Activated T-cell treated with anti-CD3 and anti-CD28 coated beads, Interleukin-2, amount 50 U/mL, for 48 hours (primary cell): Measurements from ENCODE around the gene FEM1B.
A peak's percentile ranks its signal among the peaks of the same experiment; 100 is the strongest.

ENCODE experiments used
- DNase-seq, 2 experiments: peaks; one replicate each; pipeline ENCODE4 v3.0.0-alpha.2; 2020

Gene FEM1B

DNA sequence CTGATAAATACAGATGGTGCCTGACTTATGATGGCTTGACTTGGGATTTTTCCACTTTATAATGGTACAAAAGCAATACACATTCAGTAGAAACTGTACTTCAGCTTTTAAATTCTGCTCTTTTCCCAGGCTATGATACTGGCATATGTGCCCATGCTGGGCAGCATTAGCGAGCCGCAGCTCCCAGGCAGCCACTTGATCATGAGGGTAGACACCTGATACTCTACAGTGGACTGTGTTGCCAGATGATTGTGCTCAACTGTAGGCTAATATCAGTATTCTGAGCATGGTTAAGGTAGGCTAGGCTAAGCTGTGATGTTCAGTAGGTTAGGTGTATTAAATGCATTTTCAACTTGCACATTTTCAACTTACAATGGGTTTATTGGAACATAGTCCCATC lies 17.7 kb upstream of the FEM1B start:
- no peak for DNase-seq

DNA sequence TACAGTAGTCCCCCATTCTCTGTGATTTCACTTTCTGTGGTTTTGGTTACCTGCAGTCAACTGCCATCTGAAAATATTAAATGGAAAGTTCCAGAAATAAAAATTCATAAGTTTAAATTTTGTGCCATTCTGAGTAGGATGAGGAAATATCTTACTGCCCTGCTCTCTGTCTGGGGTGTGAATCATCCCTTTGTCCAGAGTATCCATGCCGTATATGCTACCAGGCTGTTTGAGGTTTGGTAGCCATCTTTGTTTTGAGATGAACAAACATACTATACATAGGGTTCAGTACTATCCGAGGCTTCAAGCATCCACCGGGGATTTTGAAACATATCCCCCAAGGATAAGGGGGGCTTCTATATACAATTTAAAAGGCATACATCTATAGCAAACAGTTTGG lies 16.3 kb upstream of the FEM1B start:
- no peak for DNase-seq

DNA sequence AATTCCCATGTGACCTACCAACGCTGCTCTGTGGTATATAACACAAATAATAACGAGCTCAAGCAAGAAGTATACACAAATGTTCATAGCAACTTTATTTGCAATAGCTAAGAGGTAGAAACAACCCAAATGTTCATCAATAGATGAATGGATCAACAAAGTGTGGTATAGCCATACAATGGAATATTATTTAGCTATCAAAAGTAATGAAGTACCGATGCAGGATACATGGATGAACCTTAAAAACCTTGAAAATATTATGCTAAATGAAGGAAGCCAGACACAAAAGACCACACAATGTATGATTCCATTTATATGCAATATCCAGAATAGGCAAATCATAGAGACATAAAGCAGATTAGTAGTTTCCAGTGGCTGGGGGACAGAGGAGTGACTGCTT lies 15.6 kb upstream of the FEM1B start:
- DNase-seq: no peak

DNA sequence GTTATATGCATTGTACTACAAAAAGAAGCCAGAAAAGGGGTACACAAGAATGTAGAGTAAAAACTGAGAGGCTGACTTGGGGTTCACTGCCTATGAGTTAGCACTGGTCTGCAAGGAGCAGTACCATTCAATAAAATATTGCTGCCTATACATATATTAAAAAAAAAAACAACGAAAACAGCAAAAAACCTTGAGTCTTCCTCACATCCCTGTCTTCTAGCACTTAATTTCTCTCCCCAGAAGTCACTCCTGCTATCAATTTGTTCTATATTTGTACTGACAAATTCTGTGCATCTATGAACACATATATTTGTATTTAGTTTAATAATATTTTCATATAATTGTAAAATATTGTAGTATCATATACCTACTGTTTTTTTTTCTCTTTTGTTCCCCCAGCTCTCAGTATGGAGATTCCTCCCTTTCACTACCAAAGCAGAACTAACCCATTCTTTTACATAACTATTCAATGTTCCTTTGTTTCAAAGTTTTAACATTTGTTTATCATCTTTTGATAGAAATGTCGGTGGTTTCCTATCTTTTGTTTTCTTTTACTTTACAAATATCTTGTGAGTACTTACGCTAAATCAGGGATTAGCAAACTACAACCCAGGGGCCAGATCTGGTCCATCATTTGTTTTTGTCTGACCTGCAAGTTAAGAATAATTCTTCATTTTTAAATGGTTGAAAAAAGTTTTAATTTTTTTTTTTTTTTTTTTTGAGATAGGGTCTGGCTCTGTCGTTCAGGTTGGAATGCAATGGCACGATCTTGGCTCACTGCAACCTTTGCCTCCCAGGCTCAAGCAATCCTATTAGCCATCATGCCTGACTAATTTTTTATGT lies 14.8 kb upstream of the FEM1B start:
- DNase-seq: no peak

DNA sequence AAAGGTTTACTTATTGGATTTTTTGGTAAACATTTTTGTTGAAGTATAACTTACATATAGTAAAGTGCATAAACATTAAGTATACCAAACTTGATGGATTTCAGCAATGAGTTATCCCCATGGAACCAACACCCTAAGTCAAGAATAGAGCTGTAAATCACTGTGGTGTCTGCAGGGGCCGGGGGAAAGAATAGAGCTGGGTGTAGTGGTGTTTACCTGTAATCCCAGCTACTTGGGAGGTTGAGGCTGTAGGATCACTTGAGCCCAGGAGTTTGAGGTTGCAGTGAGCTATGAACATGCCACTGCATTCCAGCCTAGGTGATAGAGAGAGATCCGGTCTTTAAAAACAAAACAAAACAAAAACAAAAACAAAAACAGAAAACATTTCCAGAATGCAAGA lies 13.3 kb upstream of the FEM1B start:
- DNase-seq: no peak

DNA sequence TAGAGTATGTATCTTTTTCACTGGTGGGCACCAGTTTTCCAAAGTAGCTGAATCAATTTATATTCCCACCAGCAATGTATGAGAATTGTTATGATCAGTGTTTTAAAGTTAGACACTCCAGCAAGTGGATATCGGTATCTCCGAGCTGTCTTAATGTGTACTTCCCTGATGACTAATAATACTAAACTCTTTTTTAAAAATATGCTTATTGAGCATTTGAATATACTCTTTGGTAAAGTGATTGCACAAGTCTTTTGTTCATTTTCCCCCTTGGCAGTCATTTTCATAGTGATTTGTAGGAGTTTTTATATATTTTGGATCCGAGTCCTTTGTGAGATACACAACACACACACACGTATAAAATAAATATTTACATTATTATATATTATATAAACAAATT lies 12.5 kb upstream of the FEM1B start:
- DNase-seq: no peak

DNA sequence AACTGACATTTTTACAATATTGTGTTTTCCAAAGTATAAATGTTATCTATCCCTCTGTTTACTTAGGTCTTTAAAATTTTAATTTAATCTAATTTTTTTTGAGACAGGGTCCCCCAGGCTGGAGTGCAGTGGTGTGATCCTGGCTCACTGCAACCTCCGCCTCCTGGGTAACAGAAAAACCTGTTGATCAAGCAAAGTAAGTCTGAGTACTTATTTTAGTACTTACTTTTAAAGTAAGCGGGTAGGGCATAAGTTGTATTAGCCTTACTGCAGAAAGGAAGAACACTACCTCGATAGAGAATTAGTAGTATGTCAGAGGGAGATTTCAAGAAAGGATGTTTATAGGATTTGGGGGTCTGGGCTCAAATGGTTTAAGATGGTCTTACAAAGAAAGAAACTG lies 11.9 kb upstream of the FEM1B start:
- no peak for DNase-seq

DNA sequence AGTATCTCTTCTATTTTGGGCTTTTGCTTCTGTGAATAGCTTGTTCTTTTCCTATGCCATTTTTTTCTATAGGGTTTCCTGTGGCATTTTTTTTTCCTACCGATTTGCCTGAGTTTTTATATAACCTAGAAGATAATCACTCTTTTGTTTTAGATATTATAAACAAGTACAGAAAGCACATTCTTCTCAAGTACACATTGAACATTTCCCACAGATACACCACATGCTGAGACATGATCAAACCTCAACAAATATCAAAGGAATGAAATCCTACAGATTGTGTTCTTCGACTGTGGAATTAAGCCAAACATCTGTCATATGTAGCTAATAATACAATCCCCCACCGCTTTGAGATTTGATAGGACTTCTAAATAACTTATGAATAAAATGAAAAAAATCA lies 9.1 kb upstream of the FEM1B start:
- no peak for DNase-seq

DNA sequence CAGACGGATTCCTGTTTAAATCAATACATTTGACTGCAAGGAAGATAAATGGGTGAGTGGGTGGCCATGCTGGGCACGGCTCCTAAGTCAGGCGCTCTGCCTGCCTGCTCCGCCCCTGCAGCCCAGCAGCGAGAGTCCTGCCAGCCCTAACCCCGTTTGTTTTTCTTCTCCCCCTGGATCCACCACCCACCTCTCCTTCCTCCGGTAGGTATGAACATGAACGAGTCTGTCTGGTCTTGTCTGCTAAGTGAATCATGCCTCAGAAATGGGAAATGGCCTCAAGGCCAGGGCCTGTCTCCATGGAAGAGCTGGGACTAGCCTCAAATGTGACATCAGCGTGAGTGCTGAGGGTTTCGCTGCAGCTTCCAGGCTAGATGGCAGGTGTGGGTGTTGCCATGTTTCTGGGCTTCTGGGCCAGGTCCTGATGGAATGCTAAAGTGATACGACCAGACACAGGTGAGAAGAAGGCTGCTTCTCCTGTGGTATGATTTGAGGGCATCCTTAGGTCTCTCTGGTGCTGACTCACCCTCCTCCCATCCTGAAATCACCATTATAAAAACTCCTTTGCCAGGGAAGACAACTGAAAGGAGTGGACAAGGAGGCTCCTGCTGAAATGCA lies 5.6 kb upstream of the FEM1B start:
- no peak for DNase-seq

DNA sequence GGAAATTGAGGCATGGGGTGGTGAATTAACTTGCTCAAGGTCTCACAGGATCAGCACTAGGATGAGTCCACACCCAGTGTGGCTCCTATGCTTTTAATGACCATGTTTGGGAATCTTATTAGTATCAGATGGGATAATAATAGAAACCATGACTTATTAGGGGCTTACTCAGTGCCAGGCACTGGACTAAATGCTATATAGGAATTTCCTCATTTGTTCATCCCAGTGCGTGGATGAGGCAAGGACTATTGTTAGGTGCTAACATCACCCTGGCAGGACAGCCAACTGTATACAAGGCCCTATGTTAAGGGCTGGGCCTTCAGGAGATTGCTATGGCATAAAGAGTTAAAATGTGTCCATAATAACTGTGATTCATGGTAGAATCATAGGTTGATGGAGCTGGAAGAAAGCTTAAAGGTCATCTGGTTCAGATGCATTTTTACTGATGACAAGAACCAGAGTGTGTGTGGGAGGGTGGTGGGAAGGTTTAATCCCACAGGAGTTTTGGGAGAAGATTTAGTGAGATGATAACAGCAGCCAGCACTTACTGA lies 4.7 kb upstream of the FEM1B start:
- no peak for DNase-seq

DNA sequence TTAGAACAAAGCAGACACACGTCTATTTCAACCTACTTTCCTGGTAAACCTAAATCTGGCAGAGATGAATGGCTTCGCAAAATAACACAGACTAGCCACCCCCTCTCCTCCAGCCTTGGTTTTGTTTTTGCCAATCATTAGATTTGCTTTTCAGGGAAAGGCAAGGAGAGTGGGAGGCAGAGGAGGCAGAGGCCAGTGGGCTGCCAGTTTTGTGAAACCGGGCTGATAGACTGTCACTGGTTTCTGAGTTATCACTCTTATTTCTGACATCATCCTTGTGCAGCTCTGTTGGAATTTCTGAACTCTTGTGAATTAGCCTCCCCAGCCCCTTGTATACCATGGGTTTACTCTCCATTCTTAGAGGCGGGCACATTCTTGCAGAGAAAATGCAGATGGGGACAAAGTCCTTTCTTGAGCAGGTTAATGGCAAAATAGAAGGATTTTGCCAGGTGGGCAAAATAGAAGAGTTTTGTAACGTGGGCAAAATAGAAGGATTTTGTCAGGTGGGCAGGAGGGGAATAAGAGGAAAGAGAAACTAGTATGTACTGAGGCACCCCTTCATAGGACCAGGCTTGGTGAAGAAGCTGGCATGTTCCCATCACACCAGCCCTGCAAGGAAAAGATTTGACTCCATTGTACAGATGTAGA lies 3.2 kb upstream of the FEM1B start:
- no peak for DNase-seq

DNA sequence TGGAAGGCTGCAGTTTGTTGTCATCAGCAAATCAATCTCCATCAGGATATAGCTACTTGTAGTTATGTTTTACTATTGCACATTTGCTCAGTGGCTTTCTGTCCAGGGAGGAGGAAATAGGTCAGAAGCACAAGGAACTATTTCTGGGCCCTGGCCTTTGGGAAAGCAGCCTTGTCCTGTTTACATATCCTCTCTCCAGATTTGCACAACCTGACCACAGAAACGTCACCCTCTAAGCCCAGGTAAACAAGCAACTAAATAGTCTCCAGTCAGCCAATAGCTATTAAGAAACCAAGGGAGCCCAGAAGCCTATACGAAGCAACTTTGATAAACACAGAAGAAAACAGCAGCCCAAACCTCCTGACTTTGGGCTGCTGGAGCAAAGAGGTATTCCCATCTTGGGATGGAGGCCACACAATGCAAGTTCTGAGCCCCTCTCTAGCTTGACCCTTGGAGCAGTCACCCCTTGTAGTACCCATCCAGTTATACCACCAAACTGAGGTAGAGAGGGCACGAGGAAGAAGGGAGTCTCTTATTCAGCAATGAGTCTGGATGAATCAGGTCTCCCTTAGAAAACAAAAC lies 2.3 kb upstream of the FEM1B start:
- no peak for DNase-seq

DNA sequence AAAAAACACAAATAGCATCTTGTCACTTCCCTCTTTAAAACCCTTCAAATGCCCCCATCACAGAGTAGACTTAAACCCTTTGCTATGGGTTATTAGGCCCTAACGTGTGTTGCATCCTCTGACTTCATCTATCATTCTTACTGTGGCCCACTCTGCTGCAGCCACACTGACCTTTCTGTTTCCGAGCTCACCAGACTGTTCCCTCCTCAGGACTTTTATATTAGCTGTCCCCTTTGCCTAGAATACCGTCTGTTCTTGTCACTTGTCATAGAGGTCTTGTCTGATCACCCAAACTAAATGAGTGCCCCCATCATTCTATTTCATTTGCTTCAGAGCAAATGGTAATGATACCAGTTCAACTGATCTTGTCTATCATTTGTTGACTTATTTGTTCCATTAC lies 877 bp upstream of the FEM1B start:
- DNase-seq: no peak

DNA sequence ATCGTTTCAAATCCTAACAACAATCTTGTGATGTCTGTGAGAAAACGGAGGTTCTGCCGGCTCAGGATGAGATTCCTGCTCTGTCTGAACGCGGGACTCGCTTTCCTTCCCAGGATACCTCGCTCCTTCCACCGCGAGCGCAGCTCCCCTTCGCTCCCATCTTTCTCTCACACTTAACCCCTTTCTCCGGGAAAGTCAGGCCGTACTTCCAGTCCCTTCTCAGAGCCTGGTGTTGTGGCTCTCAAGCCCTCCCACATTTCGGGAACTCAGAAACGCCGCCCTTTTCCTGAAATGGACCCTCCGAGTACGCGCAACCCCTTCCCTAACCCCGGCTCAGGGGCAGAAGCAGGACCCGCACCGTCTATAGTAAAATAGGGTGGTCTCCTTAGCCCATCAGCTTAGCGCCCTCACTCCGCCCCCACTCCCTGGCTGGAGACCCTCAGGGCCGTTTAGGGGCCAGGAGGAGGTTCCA lies 378 bp upstream of the FEM1B start:
- DNase-seq: no peak

DNA sequence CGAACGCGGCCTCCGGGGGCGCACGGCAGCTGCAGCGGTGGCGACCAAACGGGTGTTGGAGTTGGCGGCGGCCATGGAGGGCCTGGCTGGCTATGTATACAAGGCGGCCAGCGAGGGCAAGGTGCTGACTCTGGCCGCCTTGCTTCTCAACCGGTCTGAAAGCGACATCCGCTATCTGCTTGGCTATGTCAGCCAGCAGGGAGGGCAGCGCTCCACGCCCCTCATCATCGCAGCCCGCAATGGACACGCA lies 725 bp downstream of the FEM1B start:
- peak in 1 of 2 experiments; percentile 81 for DNase-seq

DNA sequence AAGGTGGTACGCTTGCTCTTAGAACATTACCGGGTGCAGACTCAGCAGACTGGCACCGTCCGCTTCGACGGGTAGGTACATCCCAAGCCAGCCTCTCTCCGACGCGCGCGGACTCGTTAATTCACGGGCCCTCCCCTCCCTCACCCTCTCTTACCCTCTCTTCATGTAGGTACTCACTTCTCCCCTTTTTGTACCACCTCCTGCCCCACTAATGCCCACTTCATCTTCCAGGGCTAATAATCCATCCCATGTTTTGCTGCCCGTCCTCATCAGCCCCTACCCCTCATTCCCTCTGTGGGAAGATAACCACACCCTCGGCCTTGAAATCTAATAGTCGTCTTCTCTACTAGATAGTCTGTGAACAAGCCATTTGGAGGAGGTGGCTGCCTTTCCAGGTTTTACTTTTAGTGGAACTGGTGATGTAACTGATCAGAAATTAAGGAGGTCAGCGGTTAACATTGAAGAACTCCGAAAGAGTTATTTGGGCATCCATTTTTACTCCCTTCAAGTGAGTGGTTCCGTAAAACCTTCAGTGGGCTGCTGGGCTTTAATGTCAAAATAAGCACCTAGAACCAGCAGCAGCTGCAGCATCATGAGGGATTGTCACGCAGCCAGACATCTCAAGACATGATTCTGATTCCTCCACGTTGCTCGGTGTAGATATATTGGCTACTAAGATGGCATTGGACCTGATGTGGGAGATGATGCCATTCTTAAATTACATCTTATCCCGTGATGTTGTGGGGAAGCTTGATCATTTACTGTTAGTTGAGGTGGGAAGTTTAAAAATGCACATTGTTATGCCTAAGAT lies 1.3 kb downstream of the FEM1B start:
- no peak for DNase-seq

DNA sequence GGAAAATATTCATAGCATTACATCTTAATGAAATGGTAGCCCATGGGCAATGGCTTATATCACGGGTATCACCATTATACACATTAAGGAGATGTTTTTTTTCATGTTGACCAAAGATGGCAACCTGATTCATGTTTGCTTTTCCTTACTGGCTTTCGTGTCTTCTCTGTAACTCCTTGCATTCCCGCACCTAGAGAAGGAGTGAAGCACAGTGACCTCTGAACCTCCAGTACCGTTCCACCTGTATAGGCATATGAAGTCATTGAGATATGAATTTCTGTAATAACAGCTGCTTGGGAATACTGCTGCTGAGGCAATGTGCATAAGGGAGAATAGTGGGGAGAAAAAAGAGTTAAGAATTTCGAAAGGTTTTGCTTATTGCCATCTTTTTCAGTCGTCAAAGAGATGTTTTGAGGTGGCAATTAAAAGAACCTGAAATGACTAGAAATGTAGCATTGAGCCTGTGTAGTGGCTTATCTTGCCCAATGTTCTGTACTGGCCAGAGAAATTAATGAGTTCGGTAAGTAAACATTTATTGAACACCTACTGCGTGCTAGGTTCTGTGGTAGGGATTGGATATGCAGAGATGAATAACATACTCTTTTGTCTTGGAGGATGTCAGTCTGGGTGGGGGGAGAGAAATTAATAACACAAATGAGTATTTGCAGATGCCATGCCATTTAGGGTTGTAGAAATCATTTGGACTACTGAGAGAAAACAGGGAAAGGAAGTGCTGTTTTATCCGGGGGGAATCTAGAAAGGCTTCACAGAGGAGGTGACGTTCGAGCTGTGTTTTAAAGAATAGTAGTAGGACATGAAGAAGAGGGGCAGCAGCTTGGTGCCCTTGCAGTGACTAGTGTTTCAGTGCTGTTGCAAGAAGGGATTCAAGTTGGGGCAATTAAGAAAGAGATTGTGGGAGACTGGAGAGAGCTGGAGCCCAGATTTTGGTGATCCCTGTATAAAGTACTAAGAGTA lies 2.5 kb downstream of the FEM1B start:
- DNase-seq: no peak

DNA sequence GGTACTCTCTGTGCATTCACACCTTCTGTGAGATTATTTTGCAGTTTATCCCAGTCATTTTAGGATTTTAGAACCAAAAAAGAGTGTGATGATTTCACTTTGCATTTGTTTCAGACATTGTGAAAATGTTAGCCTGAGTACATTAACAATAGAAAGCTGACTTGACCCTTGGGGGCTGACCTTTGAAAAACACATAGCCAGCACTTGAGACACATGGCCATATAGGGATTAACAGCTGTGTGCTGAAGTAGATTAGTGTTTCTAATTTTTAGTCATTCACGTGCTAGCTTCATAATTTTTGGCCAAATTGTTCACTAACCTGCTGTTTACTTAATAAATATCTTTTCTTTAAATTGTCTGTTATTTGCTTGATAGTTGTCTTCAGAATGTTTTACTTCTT lies 3.5 kb downstream of the FEM1B start:
- no peak for DNase-seq

DNA sequence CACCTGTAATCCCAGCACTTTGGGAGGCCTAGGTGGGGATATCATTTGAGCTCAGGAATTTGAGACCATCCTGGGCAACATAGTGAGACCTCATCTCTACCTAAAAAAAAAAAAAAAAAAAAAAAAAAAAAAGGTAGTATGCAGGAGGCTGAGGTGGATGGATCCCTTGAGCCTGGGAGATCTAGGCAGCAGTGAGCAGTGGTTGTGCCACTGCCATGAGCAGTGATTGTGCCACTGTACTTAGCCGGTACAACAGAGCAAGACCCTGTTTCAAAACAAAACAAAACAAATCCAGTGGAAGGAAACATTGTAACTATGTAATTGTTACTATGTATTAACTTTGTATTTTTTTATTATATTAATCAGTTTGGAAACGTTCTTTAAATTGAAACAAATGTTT lies 5.9 kb downstream of the FEM1B start:
- DNase-seq: no peak

DNA sequence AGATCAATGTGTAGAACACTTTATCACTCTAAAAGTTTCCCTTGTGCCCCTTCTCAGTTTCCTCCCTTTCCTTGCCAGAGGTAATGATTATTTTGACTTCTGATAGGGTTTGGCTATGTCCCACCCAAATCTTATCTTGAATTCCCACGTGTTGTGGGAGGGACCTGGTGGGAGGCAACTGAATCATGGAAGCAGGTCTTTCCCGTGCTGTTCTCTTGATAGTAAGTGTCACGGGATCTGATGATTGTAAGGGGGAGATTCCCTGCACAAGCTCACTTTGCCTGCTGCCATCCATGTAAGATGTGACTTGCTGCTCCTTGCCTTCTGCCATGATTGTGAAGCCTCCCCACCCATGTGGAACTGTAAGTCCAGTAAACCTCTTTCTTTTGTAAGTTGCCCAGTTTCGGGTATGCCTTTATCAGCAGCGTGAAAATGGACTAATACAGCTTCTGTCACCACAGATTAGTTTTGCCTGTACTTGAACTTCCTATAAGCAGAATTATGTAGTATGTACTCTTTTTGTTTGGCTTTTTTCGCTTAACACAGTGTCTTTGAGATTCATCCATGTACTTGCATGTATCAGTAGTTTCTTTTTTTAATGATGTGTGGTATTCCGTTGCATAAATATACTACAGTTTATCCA lies 7.2 kb downstream of the FEM1B start:
- no peak for DNase-seq
